ENCODE data around the gene ZNF518B.

The ZNF518B gene

GRCh38 chr4:10457255-10457801, at the start of gene ZNF518B:
TSS of gene ZNF518B (minus strand) at chr4:10457426. CDS start at chr4:10446328, 11,098 bp downstream.
- peak; percentile 65 for DNase-seq (ENCODE audit: low read depth)

GRCh38 chr4:10506077-10506476, 48.9 kb upstream of the ZNF518B start:
- no peak for DNase-seq (ENCODE audit: low read depth)

GRCh38 chr4:10504570-10505179, 47.4 kb upstream of the ZNF518B start:
- DNase-seq (ENCODE audit: low read depth): no peak

- DNase-seq (ENCODE audit: low read depth): no peak
These were observed 45.5 kb upstream of the ZNF518B start for GRCh38 chr4:10502717-10503116.

- DNase-seq (ENCODE audit: low read depth): no peak
These were observed 43.5 kb upstream of the ZNF518B start for GRCh38 chr4:10500776-10501175.

GRCh38 chr4:10496200-10496599, 39.0 kb upstream of the ZNF518B start:
- DNase-seq (ENCODE audit: low read depth): no peak

- DNase-seq (ENCODE audit: low read depth): no peak
These were observed 38.4 kb upstream of the ZNF518B start for GRCh38 chr4:10495651-10496050.

GRCh38 chr4:10492464-10492863, 35.2 kb upstream of the ZNF518B start:
- DNase-seq (ENCODE audit: low read depth): no peak

- no peak for DNase-seq (ENCODE audit: low read depth)
These were observed 34.2 kb upstream of the ZNF518B start for GRCh38 chr4:10491401-10491800.

GRCh38 chr4:10490996-10491395, 33.8 kb upstream of the ZNF518B start:
- no peak for DNase-seq (ENCODE audit: low read depth)

- DNase-seq (ENCODE audit: low read depth): no peak
These were observed 25.7 kb upstream of the ZNF518B start for GRCh38 chr4:10482913-10483312.

GRCh38 chr4:10480616-10481015, 23.4 kb upstream of the ZNF518B start:
- no peak for DNase-seq (ENCODE audit: low read depth)

- DNase-seq (ENCODE audit: low read depth): no peak
These were observed 21.4 kb upstream of the ZNF518B start for GRCh38 chr4:10478621-10479020.

- no peak for DNase-seq (ENCODE audit: low read depth)
These were observed 13.3 kb upstream of the ZNF518B start for GRCh38 chr4:10470505-10470904.

GRCh38 chr4:10466161-10466560, 8.9 kb upstream of the ZNF518B start:
- no peak for DNase-seq (ENCODE audit: low read depth)

GRCh38 chr4:10462876-10463275, 5.7 kb upstream of the ZNF518B start:
- DNase-seq (ENCODE audit: low read depth): no peak

GRCh38 chr4:10461850-10462400, 4.7 kb upstream of the ZNF518B start:
- DNase-seq (ENCODE audit: low read depth): no peak

GRCh38 chr4:10461091-10461849, 4.0 kb upstream of the ZNF518B start:
- DNase-seq (ENCODE audit: low read depth): peak; percentile 42

- DNase-seq (ENCODE audit: low read depth): no peak
These were observed 3.3 kb upstream of the ZNF518B start for GRCh38 chr4:10460313-10461047.

- no peak for DNase-seq (ENCODE audit: low read depth)
These were observed 2.1 kb upstream of the ZNF518B start for GRCh38 chr4:10459305-10459704.

GRCh38 chr4:10458177-10458576, 951 bp upstream of the ZNF518B start:
- no peak for DNase-seq (ENCODE audit: low read depth)

- peak; percentile 26 for DNase-seq (ENCODE audit: low read depth)
These were observed 501 bp downstream of the ZNF518B start for GRCh38 chr4:10456595-10457254.
